H54 (cell line): Measurements from ENCODE around the gene SYNRG.
"Not testable (repeated sequence)": the region's sequence is repeated elsewhere in the genome, so short reads cannot be mapped to it uniquely, and the experiment has no call there.

Experiments
- DNase-seq: peaks from one replicate; pipeline ENCODE4 v3.0.0; 2011; ENCODE audit warnings: low spot score, mixed read lengths; ENCODE audit not compliant: insufficient read length
- FAIRE-seq: peaks from 3 replicates; lab custom pipeline; 2011; peaks lifted over from hg19 to GRCh38; lab: Jason Lieb, UNC
- POLR2A ChIP-seq: IDR thresholded peaks from 2 replicates; pipeline ENCODE4 v1.6.1; 2011; ENCODE audit warnings: low read depth, mild to moderate bottlenecking, low read length

Gene SYNRG

GRCh38 chr17:37609170-37610040 lies at the start of gene SYNRG:
Gene SYNRG, minus strand, starts transcription at chr17:37609418. Its CDS starts 63 bp downstream, at chr17:37609355.
- TF ChIP-seq POLR2A, result peak; percentile 90
- DNase-seq (peak; percentile 96), FAIRE-seq (no peak)

GRCh38 chr17:37657202-37657601 lies 48.0 kb upstream of the SYNRG start:
- DNase-seq (no peak), FAIRE-seq (no peak)
- no peak for TF ChIP-seq POLR2A

- FAIRE-seq, result no peak
- no peak for TF ChIP-seq POLR2A
- no peak for DNase-seq
These were observed 42.6 kb upstream of the SYNRG start for GRCh38 chr17:37651849-37652248.

GRCh38 chr17:37650419-37651003 lies 41.3 kb upstream of the SYNRG start:
- FAIRE-seq (no peak), DNase-seq (no peak)
- no peak for TF ChIP-seq POLR2A

- DNase-seq (no peak), FAIRE-seq (no peak)
These were observed 39.3 kb upstream of the SYNRG start for GRCh38 chr17:37648555-37648954.

GRCh38 chr17:37647856-37648255 lies 38.6 kb upstream of the SYNRG start:
- FAIRE-seq (no peak), DNase-seq (no peak)
- TF ChIP-seq POLR2A, result no peak

More at GRCh38 chr17:37648555-37648954, 39.3 kb upstream of the SYNRG start:
- no peak for TF ChIP-seq POLR2A

- no peak for FAIRE-seq
- no peak for TF ChIP-seq POLR2A
These were observed 34.7 kb upstream of the SYNRG start for GRCh38 chr17:37643869-37644268.

GRCh38 chr17:37643118-37643766 lies 34.0 kb upstream of the SYNRG start, which contains the start of gene DDX52:
Gene DDX52, minus strand, starts transcription at chr17:37643446. Its CDS starts 26 bp downstream, at chr17:37643420.
- DNase-seq (peak; percentile 73), FAIRE-seq (no peak)
- peak; percentile 88 for TF ChIP-seq POLR2A

More at GRCh38 chr17:37643869-37644268, 34.7 kb upstream of the SYNRG start:
- DNase-seq, result no peak

GRCh38 chr17:37642681-37643080 lies 33.5 kb upstream of the SYNRG start:
- FAIRE-seq (no peak), DNase-seq (no peak)
- no peak for TF ChIP-seq POLR2A

GRCh38 chr17:37640015-37640414 lies 30.8 kb upstream of the SYNRG start:
- no peak for TF ChIP-seq POLR2A
- DNase-seq, result no peak
- FAIRE-seq, result no peak

GRCh38 chr17:37637956-37638355 lies 28.7 kb upstream of the SYNRG start:
- no peak for DNase-seq
- no peak for FAIRE-seq
- TF ChIP-seq POLR2A, result no peak

- FAIRE-seq, DNase-seq: not testable (repeated sequence)
These were observed 7.2 kb upstream of the SYNRG start for GRCh38 chr17:37616430-37616829.

- no peak for TF ChIP-seq POLR2A
- no peak for FAIRE-seq
These were observed 5.6 kb upstream of the SYNRG start for GRCh38 chr17:37614823-37615222.

GRCh38 chr17:37614391-37614790 lies 5.2 kb upstream of the SYNRG start:
- TF ChIP-seq POLR2A, result no peak
- FAIRE-seq (no peak), DNase-seq (peak; percentile 22)

More at GRCh38 chr17:37614823-37615222, 5.6 kb upstream of the SYNRG start:
- DNase-seq, result no peak
